Lung (tissue), 12 donors: ENCODE measurements around the gene ETV3L. TPM values are rescaled to one million over a fixed set of nuclear protein-coding genes. Genes with fewer than 3 reads are reported as not detected.
A peak's percentile ranks its signal among the peaks of the same experiment; 100 is the strongest.

ENCODE experiments used
- ATAC-seq: fragments of 200-7000 bp; cut with Tn5 transposase; one replicate; pipeline ENCODE4 v1.9.1; 2020; ENCODE audit warnings: moderate number of reproducible peaks; ENCODE audit not compliant: insufficient read depth, low FRiP score
- DNase-seq, 3 donors: peaks; one replicate each; pipeline ENCODE4 v3.0.0-alpha.2; 2013 to 2017
- H3K27ac ChIP-seq, 2 donors: one replicate each; pipeline ENCODE4 v1.5.1; 2013; ENCODE audit warnings: mild to moderate bottlenecking in 2 of 2, moderate library complexity in 2 of 2, control low read depth in 1 of 2, inconsistent platforms in 1 of 2, low read depth in 1 of 2, low read length in 1 of 2
- H3K27me3 ChIP-seq, 3 donors: one replicate each; pipeline ENCODE4 v1.5.1; 2013; ENCODE audit warnings: low read length in 2 of 3; ENCODE audit not compliant: control insufficient read depth in 3 of 3, insufficient read depth in 3 of 3
- H3K36me3 ChIP-seq, 4 donors: one replicate each; pipeline ENCODE4 v1.5.1; 2013; ENCODE audit warnings: low read length in 4 of 4, mild to moderate bottlenecking in 1 of 4, moderate library complexity in 1 of 4; ENCODE audit not compliant: control insufficient read depth in 4 of 4, insufficient read depth in 4 of 4
- H3K4me1 ChIP-seq, 5 donors: one replicate each; pipeline ENCODE4 v1.5.1; 2013; ENCODE audit warnings: low read length in 5 of 5, mild to moderate bottlenecking in 2 of 5, moderate library complexity in 1 of 5; ENCODE audit not compliant: control insufficient read depth in 5 of 5, insufficient read depth in 5 of 5
- H3K4me3 ChIP-seq: one replicate; pipeline ENCODE4 v1.5.1; 2013; ENCODE audit warnings: mild to moderate bottlenecking, control low read depth, moderate library complexity
- H3K9ac ChIP-seq, 2 donors: one replicate each; pipeline ENCODE4 v1.5.1; 2013; ENCODE audit warnings: low read length in 2 of 2, control low read depth in 1 of 2; ENCODE audit not compliant: insufficient read depth in 1 of 2
- H3K9me3 ChIP-seq, 4 donors: one replicate each; pipeline ENCODE4 v1.5.1; 2013; ENCODE audit warnings: low read length in 3 of 4, mild to moderate bottlenecking in 1 of 4, moderate library complexity in 1 of 4; ENCODE audit not compliant: control insufficient read depth in 4 of 4, insufficient read depth in 3 of 4
- WGBS, 2 donors: extraction: QIAGEN DNeasy Blood & Tissue Kit; methylation state at CpG; one replicate each; pipeline ENCODE4 v1.1.7; 2013; 5-methylcytosine and 5-hydroxymethylcytosine counted together
- polyA plus RNA-seq, 2 donors: library from polyadenylated mRNA; stranded (reverse); fragments of 200-250 nt; gene quantifications; one replicate each; pipeline ENCODE4 v1.2.1, GENCODE V29; 2013
- total RNA-seq, 2 donors: library from RNA; depleted of rRNA in 1 of 2; stranded (reverse); fragments of >200 nt in 1 of 2; gene quantifications; one replicate each; pipeline ENCODE4 v1.2.1, GENCODE V29; 2014 to 2021
- TF ChIP-seq, protein P1 (sequence below): IDR thresholded peaks from 2 replicates; pipeline ENCODE4 v1.5.1; 2012; ENCODE audit warnings: mild to moderate bottlenecking; ENCODE audit errors: control extremely low read depth, extremely low read depth
- donor health status: control.
- donor health status: control.
- donor health status: Bipolar disorder and iron deficiency.
- donor health status: healthy.
- donor health status: DM: yes; HTN: yes; CAD: no.

ETV3L gene
- total and polyA plus RNA-seq, 4 donors: 0.05 TPM; not detected in 3

- 52 to 62% methylated on average over 4 of the region's 4 CpGs for WGBS, 2 donors
- peaks cover 0 to 3% (median 0%) of the 10 kb centered on the region in 5 donors for H3K4me1 ChIP-seq
- TF ChIP-seq, protein P1, sequence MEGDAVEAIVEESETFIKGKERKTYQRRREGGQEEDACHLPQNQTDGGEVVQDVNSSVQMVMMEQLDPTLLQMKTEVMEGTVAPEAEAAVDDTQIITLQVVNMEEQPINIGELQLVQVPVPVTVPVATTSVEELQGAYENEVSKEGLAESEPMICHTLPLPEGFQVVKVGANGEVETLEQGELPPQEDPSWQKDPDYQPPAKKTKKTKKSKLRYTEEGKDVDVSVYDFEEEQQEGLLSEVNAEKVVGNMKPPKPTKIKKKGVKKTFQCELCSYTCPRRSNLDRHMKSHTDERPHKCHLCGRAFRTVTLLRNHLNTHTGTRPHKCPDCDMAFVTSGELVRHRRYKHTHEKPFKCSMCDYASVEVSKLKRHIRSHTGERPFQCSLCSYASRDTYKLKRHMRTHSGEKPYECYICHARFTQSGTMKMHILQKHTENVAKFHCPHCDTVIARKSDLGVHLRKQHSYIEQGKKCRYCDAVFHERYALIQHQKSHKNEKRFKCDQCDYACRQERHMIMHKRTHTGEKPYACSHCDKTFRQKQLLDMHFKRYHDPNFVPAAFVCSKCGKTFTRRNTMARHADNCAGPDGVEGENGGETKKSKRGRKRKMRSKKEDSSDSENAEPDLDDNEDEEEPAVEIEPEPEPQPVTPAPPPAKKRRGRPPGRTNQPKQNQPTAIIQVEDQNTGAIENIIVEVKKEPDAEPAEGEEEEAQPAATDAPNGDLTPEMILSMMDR: no peak
- peaks cover 0 to 5% (median under 1%) of the 10 kb centered on the region in 4 donors for H3K36me3 ChIP-seq
- H3K9ac ChIP-seq: no peak overlapping the region
- DNase-seq (peak; percentile 27 to 53 (median 37)), ATAC-seq (no peak)
- peaks cover 0 to 2% (median 0%) of the 10 kb centered on the region in 3 donors for H3K27me3 ChIP-seq
- H3K27ac ChIP-seq: no peak overlapping the region
- H3K9me3 ChIP-seq: no peaks in the 10 kb centered on the region
- H3K4me3 ChIP-seq: no peak overlapping the region
Observed at GRCh38 chr1:157117527-157118057, 18.0 kb upstream of the ETV3L start.

DNA sequence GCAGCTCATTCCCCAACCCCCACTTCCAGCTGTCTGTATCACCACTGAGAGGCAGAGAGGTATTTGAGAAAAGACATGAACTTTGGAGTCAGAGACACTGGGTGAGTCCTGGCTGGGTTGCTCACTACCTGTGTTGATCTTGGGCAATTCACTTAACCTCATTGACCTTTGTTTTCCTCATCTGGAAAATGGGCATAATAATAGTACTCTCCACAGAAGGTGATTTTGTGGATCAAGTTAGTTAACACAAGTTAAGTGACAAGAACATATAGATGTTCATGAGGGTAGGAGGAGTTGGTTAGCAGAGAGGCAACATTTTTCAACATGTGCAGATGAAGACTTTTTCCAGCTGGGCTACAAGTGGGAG is 17.1 kb upstream of the ETV3L start:
- Histone ChIP-seq H3K36me3 (peaks cover 0 to 3% (median 0%) of the 10 kb centered on the region in 4 donors), H3K9me3 (no peaks in the 10 kb centered on the region), H3K27me3 (peaks cover 0 to 11% (median 5%) of the 10 kb centered on the region in 3 donors), H3K9ac (no peak overlapping the region), H3K4me1 (peaks cover 0 to 3% (median 0%) of the 10 kb centered on the region in 5 donors), H3K4me3 (no peak overlapping the region), H3K27ac (no peak overlapping the region)
- ATAC-seq (no peak), DNase-seq (no peak)
- TF ChIP-seq, protein P1: no peak

- Histone ChIP-seq H3K9ac (no peak overlapping the region), H3K9me3 (no peaks in the 10 kb centered on the region), H3K27ac (no peak overlapping the region), H3K4me1 (peaks cover 0 to 3% (median 0%) of the 10 kb centered on the region in 5 donors), H3K36me3 (peaks cover 0 to 3% (median 0%) of the 10 kb centered on the region in 4 donors), H3K27me3 (peaks cover 0 to 13% (median 5%) of the 10 kb centered on the region in 3 donors), H3K4me3 (no peak overlapping the region)
- WGBS, 2 donors: 77 to 84% methylated on average over 16 of the region's 16 CpGs
- TF ChIP-seq, protein P1: no peak
- ATAC-seq: no peak
- no peak for DNase-seq
Observed at GRCh38 chr1:157115851-157116736, 16.5 kb upstream of the ETV3L start.
